ENCODE data around the gene NUDT3. TPM values are rescaled to one million over a fixed set of nuclear protein-coding genes. Genes with fewer than 3 reads are reported as not detected.

NUDT3 gene
- total and polyA plus RNA-seq, 9 of the 15 experiments (the other 6 are each of a cell fraction or from before 2014, with no cell fraction given) = 5.4 to 81.2 (median 56.4) TPM

DNA sequence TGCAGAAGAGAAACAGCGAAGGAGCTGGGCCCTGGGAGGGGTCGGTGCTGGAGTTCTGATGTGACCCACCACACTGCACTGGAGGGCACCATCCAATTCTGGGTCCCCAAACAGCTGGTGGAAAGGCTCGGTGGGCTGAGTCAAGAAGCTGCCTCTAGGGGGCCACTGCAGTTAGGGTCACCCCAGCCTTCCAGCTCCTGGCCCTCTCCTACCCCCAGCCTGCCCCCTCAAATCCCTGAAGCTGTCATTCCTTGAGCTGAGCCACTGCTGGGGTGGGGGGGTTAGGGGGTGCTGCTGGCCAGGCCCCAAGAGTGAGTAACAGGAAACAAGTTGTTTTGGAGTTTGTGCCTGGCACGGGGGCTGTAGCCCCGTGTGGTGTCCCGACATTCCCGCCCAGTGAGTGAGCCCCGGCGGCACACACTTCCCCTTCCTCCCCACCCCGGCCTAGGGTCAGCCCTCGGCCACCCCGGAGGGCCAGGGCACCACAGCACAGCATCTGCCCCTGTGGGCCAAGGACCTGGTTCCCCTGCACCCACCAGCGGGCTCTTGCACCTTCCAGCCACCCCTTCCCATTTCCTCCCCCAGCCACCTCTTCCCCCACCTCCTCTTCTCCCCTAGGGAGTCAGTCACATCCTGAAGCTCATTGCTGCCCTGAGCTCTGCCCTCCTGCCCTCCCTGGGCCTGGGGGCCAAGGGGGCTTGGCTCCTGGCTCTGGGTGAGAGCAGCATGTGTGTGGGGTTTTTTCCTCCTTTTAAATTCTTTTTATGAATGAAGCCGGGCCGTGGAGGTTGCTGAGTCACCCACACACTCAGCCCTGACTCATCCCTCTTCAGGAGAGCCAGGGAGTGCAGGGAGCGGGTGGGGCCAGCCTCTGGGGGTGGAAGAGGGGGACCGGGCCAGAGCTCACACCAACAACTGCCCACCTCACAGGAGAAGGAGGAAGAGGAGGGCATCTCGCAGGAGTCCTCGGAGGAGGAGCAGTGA, 148.3 kb downstream of the NUDT3 start (continued):
- TF ChIP-seq ZNF740 (CRISPR knock-in tag; IDR thresholded peaks at IDR 0.05) (peak; percentile 75), ZNF740 (tag; IDR thresholded peaks at IDR 0.05) (peak in 1 of 2 experiments; percentile 50; a peak in 1 of 4 replicates), ELF4 (CRISPR knock-in tag; IDR thresholded peaks at IDR 0.05) (0 out of 2 replicates have a peak, but pooled peaks have one; percentile 83), RCOR1 (IDR thresholded peaks at IDR 0.05; ENCODE audit: borderline replicate concordance in 1 of 2, low read depth in 2 of 2, low read length in 2 of 2) (peak in 1 of 2 experiments; percentile 71; a peak in 1 of 4 replicates), EZH2 (IDR thresholded peaks at IDR 0.05; ENCODE audit: borderline replicate concordance, low read depth, low read length) (no peak), SMAD1 (IDR thresholded peaks at IDR 0.05; ENCODE audit: low read depth, low read length, partially characterized antibody) (peak; percentile 21), SPI1 (IDR thresholded peaks at IDR 0.05; ENCODE audit: borderline replicate concordance, low read depth, low read length) (peak; percentile 40; the same call in 1 of the 2 replicates), ZNF592 (IDR thresholded peaks at IDR 0.05) (peak; percentile 87), SREBF2 (CRISPR knock-in tag; IDR thresholded peaks at IDR 0.05) (no peak), ATF7 (IDR thresholded peaks at IDR 0.05) (0 out of 2 replicates have a peak, but pooled peaks have one; percentile 40), HDAC3 (IDR thresholded peaks at IDR 0.05; ENCODE audit: borderline replicate concordance, partially characterized antibody) (no peak), RAD21 (CRISPR knock-in tag; conservative IDR thresholded peaks at IDR 0.05 in 1 of 2, IDR thresholded peaks at IDR 0.05 in 1 of 2) (peak; percentile 24 to 25; a peak in 2 of 4 replicates), SIN3A (IDR thresholded peaks at IDR 0.05; ENCODE audit: borderline replicate concordance in 2 of 2, control insufficient read depth in 1 of 2, low read depth in 2 of 2, low read length in 2 of 2) (peak in 1 of 2 experiments; percentile 49; a peak in 1 of 4 replicates)
- TF ChIP-seq, protein P1, sequence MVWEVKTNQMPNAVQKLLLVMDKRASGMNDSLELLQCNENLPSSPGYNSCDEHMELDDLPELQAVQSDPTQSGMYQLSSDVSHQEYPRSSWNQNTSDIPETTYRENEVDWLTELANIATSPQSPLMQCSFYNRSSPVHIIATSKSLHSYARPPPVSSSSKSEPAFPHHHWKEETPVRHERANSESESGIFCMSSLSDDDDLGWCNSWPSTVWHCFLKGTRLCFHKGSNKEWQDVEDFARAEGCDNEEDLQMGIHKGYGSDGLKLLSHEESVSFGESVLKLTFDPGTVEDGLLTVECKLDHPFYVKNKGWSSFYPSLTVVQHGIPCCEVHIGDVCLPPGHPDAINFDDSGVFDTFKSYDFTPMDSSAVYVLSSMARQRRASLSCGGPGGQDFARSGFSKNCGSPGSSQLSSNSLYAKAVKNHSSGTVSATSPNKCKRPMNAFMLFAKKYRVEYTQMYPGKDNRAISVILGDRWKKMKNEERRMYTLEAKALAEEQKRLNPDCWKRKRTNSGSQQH (CRISPR knock-in tag; IDR thresholded peaks at IDR 0.05) = peak; percentile 86
